ENCODE data around the gene PHF2. TPM values are rescaled to one million over a fixed set of nuclear protein-coding genes. Genes with fewer than 3 reads are reported as not detected.

The PHF2 gene
- total and polyA plus RNA-seq, 9 of the 15 experiments (the other 6 are each of a cell fraction or from before 2014, with no cell fraction given): 0.37 to 14.4 (median 8.1) TPM

GRCh38 chr9:93721417-93721965 is 145.1 kb downstream of the PHF2 start (continued):
- TF ChIP-seq FIP1L1 (IDR thresholded peaks at IDR 0.05; ENCODE audit: low read depth, low read length, poor library complexity, severe bottlenecking) (no peak), ZNF445 (CRISPR knock-in tag; IDR thresholded peaks at IDR 0.05; ENCODE audit: low read depth) (no peak), HOXB6 (CRISPR knock-in tag; IDR thresholded peaks at IDR 0.05; ENCODE audit: borderline replicate concordance) (no peak), ZNF668 (CRISPR knock-in tag; IDR thresholded peaks at IDR 0.05) (no peak)
- TF ChIP-seq, protein P1, sequence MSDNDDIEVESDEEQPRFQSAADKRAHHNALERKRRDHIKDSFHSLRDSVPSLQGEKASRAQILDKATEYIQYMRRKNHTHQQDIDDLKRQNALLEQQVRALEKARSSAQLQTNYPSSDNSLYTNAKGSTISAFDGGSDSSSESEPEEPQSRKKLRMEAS (CRISPR knock-in tag; IDR thresholded peaks at IDR 0.05): no peak

- FAIRE-seq (no peak), DNase-seq (ENCODE audit: extremely low read depth in 1 of 4, low spot score in 3 of 4) (no peak), ATAC-seq (no peak)
- ChIA-PET CTCF (ENCODE audit: low intra/inter-chr PET ratio) (no interaction called here), POLR2A (interaction anchor here (0.9 kb wide), 1 partner anchor 9 kb away, joined by 3 read pairs; no protein-coding TSS in a partner anchor)
- Histone ChIP-seq H3K4me3 (no peak overlapping the region), H3K27me3 (ENCODE audit: control insufficient read depth in 2 of 2, insufficient read depth in 2 of 2, low read length in 2 of 2) (peaks cover 0 to 41% of the 10 kb centered on the region in 2 experiments; a peak in 2 of 5 replicates), H2AFZ (ENCODE audit: low read depth, low read length) (no peak overlapping the region), H3K9me3 (replicated peaks; ENCODE audit: control insufficient read depth, insufficient read depth, low read depth, low read length) (no peaks in the 10 kb centered on the region), H3K27ac (ENCODE audit: extremely low read depth, low read depth, low read length) (no peak overlapping the region), H3K4me1 (replicated peaks in 1 of 2; ENCODE audit: control insufficient read depth in 2 of 2, insufficient read depth in 2 of 2, low read length in 2 of 2) (peaks cover 0 to 4% of the 10 kb centered on the region in 2 experiments; a peak in 1 of 5 replicates), H3K9ac (ENCODE audit: insufficient read depth in 1 of 2, low read depth in 2 of 2, low read length in 2 of 2) (no peak overlapping the region), H3K36me3 (ENCODE audit: control insufficient read depth, insufficient read depth, low read length) (no peaks in the 10 kb centered on the region), H3K9me1 (ENCODE audit: control insufficient read depth, insufficient read depth, low read length) (no peaks in the 10 kb centered on the region), H4K20me1 (replicated peaks; ENCODE audit: control insufficient read depth, insufficient read depth, low read length) (no peaks in the 10 kb centered on the region), H3K4me2 (ENCODE audit: insufficient read depth, low read length) (no peak overlapping the region), H3K79me2 (ENCODE audit: control insufficient read depth, insufficient read depth, low read length) (no peaks in the 10 kb centered on the region)
- in situ Hi-C loops (cut with MboI) (no loop called here), intact Hi-C loops (cut with micrococcal nuclease) (no loop called here)
- WGBS (ENCODE audit: insufficient coverage, low coverage, missing lambda C conversion rate): 2% methylated on average over 4 of the region's 4 CpGs
- TF ChIP-seq, protein P2, sequence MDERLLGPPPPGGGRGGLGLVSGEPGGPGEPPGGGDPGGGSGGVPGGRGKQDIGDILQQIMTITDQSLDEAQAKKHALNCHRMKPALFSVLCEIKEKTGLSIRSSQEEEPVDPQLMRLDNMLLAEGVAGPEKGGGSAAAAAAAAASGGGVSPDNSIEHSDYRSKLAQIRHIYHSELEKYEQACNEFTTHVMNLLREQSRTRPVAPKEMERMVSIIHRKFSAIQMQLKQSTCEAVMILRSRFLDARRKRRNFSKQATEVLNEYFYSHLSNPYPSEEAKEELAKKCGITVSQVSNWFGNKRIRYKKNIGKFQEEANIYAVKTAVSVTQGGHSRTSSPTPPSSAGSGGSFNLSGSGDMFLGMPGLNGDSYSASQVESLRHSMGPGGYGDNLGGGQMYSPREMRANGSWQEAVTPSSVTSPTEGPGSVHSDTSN (CRISPR knock-in tag; IDR thresholded peaks at IDR 0.05; ENCODE audit: low read depth): no peak
- TF ChIP-seq, protein P2 (tag; conservative IDR thresholded peaks at IDR 0.05; ENCODE audit: low read depth): no peak
- TF ChIP-seq ZNF79 (CRISPR knock-in tag; IDR thresholded peaks at IDR 0.05; ENCODE audit: low read depth): no peak
- TF ChIP-seq, protein P3, sequence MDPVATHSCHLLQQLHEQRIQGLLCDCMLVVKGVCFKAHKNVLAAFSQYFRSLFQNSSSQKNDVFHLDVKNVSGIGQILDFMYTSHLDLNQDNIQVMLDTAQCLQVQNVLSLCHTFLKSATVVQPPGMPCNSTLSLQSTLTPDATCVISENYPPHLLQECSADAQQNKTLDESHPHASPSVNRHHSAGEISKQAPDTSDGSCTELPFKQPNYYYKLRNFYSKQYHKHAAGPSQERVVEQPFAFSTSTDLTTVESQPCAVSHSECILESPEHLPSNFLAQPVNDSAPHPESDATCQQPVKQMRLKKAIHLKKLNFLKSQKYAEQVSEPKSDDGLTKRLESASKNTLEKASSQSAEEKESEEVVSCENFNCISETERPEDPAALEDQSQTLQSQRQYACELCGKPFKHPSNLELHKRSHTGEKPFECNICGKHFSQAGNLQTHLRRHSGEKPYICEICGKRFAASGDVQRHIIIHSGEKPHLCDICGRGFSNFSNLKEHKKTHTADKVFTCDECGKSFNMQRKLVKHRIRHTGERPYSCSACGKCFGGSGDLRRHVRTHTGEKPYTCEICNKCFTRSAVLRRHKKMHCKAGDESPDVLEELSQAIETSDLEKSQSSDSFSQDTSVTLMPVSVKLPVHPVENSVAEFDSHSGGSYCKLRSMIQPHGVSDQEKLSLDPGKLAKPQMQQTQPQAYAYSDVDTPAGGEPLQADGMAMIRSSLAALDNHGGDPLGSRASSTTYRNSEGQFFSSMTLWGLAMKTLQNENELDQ (CRISPR knock-in tag; IDR thresholded peaks at IDR 0.05; ENCODE audit: borderline replicate concordance): no peak
- TF ChIP-seq SIN3B (IDR thresholded peaks at IDR 0.05; ENCODE audit: low read depth): no peak
- BruUV-seq (replicated peaks): no TSS peak
These were observed 148.5 kb downstream of the PHF2 start for GRCh38 chr9:93724852-93725251.
